ENCODE data around the gene CACNA1D.
"Not testable (repeated sequence)": the region's sequence is repeated elsewhere in the genome, so short reads cannot be mapped to it uniquely, and the experiment has no call there.

CACNA1D gene

GRCh38 chr3:53493963-53494791, at the start of gene CACNA1D:
Gene CACNA1D, plus strand, starts transcription at chr3:53494611. Its CDS starts 556 bp downstream, at chr3:53495167.
- DNase-seq, result no peak

GRCh38 chr3:53457068-53457467, 37.3 kb upstream of the CACNA1D start:
- DNase-seq, result no peak

- no peak for DNase-seq
These were observed 34.1 kb upstream of the CACNA1D start for GRCh38 chr3:53460326-53460725.

GRCh38 chr3:53464424-53464823, 30.0 kb upstream of the CACNA1D start:
- DNase-seq, result no peak

DNA sequence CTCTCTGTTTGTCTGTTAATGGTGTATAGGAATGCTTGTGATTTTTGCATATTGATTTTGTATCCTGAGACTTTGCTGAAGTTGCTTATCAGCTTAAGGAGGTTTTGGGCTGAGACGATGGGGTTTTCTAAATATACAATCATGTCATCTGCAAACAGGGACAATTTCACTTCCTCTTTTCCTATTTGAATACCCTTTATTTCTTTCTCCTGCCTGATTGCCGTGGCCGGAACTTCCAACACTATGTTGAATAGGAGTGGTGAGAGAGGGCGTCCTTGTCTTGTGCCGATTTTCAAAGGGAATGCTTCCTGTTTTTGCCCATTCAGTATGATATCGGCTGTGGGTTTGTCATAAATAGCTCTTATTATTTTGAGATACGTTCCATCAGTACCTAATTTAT, 24.7 kb upstream of the CACNA1D start:
- DNase-seq, result not testable (repeated sequence)

DNA sequence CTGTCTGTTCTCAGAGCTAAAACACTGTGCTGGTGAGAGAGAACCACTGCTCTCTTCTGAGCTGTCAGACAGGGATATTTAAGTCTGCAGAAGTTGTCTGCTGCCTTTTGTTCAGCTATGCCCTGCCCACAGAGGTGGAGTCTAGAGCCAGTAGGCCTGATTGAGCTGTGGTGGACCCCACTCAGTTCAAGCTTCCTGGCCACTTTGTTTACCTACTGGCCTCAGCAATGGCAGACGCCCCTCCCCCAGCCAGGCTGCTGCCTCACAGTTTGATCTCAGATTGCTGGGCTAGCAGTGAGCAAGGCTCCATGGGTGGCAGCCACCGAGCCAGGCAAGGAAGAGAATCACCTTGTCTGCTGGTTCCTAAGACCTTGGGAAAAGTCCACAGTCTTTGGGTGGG, 21.0 kb upstream of the CACNA1D start:
- no peak for DNase-seq

DNA sequence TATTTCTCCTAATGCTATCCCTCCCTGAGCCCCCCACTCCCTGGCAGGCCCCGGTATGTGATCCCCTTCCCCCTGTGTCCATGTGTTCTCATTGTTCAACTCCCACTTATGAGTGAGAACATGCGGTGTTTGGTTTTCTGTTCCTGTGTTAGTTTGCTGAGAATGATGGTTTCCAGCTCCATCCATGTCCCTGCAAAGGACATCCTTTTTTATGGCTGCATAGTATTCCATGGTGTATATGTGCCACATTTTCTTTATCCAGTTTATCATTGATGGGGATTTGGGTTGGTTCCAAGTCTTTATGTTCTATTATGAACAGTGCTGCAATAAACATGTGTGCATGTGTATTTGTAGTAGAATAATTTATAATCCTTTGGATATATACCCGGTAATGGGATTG, 18.0 kb upstream of the CACNA1D start:
- not testable (repeated sequence) for DNase-seq

DNA sequence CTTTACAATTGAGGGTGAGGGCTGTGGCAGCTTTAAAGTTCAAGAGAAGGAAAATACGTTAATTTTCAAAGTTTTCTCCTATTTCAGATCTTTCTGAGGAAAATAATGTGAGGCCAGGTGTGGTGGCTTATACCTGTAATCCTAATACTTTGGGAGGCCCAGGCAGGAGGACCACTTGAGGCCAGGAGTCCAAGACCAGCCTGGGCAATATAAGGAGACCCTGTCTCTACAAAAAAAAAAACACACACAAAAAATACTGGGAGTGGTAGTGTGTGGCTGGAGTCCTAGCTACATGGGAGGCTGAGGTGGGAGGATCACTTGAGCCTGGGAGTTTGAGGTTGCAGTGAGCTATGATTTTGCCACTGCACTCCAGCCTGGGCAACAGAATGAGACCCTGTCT, 16.7 kb upstream of the CACNA1D start:
- not testable (repeated sequence) for DNase-seq

DNA sequence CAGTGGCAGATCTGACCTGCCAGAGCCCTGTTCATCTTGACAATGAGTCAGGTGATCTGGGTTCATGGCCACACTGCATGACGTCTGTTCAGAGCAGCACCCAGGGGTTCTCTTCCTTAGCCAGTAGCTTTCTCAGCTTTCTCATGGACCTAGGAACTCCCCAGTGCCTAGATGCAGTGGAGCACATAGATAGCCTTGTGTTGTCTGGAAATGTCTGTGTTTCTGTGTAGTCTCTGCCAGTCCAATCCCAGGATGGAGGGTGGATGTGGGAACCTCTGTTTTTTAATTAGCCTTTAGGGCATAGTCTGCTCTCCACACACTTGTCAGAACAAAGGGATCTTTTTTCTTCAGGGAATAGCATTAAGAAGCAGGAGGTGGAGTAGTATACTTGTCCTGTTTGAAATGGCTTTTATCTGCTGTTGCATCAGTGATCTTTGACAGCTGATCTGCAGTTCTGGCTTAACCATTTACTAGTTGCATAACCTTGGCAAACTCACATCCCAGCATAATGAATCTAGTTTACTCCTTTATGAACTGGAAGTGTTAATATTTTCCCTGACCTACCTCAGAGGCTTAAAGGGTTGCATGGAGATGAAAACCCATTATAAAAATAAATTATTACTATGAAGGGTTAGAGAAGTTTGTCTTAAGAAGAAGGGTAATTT, 16.1 kb upstream of the CACNA1D start:
- DNase-seq, result no peak

GRCh38 chr3:53478921-53479664, 15.3 kb upstream of the CACNA1D start:
- DNase-seq, result no peak

DNA sequence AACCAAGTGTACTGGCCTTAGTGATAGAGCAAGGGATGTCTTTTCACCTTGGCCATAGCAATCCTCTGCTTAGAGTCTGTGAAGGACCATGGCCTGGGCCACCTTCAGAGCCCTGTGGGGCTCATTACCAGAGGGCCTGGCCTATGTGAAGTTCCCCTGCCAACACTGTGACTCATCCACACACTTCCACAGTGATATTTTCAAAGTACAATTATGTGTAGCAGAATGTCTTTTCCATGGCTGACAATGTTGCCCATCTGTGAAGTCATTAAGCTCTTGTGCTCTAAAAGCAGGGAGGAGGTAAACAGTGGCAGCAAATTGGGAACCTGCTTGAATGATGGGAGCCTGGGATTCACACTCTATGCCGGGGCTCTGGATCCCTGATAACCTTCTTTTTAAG, 12.2 kb upstream of the CACNA1D start:
- DNase-seq, result no peak

GRCh38 chr3:53483821-53484220, 10.6 kb upstream of the CACNA1D start:
- no peak for DNase-seq

DNA sequence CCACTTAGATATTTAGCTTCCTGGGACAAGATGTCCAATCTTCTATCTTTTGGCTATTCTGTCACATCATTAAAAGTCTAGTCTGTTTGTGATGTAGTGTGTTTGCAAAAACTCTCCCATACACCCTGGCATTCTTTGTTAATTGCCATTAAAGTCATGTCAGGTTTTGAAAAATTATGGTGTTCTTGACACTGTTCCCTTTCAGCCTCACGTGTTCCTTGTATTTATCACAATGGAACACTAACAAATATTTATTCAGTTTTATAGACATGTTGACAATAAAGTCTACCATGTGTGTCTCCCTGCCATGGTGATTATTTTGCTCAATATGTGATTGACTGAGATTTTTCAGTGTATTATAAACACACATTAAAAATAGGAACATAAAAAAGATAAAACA, 9.4 kb upstream of the CACNA1D start:
- DNase-seq, result no peak

DNA sequence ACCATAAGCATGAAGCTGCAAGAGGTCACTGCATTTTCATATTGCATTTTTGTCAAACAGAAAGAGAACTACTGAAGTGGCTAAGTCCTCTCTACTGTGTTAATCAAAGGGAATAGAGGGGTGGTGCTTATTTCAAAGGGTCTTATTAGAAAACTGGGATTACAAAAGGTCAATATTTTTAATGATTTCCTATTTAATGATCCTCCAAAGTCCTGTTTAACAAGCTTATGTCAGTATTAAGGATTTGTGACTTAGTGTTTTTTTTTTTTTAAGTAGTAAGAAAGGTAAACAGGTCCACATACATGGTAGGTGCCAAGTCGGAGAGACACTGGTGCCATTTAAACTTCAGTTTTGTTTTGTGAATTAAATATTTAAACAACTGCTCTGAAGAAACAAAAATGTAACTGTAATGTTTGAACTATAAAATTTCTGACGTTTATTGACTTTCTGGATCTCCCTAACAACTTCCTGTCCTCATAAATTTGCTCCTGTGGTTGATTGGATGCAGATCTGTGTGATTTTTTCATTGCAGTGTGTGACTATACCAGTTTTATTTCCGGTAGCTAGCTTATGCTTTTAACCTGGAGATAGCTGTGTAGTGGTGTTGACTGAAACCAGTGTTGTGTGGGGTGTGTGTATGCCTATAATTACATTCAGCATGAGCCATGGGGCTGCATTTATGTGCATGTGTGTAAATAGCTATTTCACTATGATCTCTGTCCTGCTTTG, 8.6 kb upstream of the CACNA1D start:
- DNase-seq, result no peak

DNA sequence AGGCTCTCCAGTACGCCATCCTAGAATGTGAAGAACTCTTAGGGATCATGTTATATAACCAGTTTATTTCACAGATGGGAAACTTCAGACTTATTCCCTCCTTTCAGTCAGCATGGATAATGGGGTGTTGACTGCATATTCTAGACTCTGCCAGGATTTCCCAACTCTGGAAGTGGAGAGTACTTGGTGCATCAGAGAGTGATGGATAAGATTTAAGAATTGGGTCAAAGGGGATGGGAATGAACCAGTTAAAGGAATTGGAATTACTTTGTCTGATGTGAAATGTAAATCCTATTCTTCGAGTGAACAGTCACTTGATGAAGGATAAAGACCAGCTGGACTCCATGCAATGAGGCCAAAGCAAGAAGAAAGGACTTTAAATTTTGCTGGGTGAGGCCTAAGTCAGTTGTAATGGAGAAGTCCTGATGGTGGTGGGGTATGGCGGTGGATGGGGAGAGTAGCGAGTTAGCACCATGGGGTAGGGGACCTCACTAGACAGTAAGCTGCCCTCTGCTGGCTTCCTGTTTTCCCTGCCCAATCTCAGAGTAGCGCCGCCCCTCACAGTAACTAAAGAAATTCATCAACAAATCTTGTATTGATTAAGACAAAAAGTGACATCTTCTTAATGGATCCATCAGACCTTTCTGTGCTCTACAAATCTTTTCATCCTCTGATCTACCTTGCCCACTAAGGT, 7.3 kb upstream of the CACNA1D start:
- no peak for DNase-seq

GRCh38 chr3:53489386-53489785, 5.0 kb upstream of the CACNA1D start:
- no peak for DNase-seq

DNA sequence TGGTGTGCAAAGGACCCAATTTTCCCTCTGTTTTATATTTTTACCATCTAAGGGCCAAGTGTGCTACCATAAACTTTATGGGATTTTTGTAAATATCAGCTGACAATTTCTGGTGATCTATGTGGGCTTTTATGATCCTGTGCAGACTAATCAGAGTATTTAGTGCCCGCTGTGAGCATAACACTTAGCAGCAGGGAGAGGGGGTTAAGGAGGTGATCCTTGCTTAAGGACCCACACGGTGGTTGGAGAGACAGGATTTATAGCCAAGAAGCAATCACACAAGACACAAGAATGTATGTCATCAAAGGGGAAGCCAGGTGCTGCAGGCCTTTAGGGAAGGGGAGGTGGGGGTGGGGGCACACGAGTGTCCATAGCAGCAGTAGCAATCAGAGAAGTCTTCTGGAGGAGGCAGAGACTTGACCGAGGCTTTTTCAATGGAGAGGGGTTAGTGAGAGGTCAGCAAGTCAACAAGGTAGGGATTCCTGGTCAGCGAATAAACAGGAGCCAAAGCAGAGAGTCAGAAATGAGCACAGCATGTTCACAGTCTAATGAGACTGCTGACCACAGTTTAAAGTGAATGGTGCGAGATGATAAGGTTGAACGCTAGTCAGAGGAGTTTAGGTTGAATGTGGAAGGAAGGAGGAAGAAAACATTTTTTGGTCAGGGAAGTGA, 4.5 kb upstream of the CACNA1D start:
- no peak for DNase-seq

DNA sequence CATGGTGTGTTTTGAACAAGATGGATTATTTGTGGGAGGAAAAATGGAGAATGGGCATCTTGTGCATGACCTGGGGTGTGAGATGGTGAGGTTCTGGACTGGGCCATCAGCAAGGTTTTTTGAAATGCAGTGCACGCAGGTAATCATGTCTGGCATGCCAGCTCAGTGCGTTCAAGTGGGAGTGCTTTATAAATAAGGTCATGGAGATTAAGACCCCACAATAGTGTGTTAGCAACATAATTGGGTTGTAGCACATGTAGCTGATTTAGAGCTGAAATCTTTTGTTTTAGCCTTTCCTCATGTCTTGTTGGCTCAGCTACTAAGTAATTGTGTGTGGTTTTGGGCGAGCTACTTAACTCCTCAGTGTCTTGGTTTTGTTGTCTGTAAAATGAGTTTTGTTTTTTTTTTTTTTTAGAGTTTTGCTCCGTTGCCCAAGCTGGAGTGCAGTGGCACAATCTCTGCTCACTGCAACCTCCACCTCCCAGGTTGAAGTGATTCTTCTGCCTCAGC, 3.9 kb upstream of the CACNA1D start:
- DNase-seq, result no peak

- DNase-seq, result no peak
These were observed 3.1 kb upstream of the CACNA1D start for GRCh38 chr3:53491276-53491675.

DNA sequence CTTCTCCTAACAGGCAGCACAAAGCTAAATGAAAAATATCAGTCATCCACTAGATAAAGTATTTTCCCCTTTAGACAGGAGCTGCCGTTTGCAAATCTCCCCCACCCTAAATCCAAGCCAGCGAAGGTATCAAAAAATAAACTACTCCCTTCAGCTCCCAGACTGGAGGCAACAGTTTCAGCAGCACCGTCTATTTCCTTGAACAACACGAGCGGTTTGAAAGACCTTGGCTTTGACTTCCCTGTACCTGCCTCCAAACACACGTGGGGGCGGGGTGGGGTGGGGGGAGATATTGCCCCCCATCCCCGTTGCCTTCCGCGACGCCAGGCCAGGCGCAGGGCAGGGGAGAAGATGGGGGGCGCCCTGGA, 832 bp upstream of the CACNA1D start:
- no peak for DNase-seq

DNA sequence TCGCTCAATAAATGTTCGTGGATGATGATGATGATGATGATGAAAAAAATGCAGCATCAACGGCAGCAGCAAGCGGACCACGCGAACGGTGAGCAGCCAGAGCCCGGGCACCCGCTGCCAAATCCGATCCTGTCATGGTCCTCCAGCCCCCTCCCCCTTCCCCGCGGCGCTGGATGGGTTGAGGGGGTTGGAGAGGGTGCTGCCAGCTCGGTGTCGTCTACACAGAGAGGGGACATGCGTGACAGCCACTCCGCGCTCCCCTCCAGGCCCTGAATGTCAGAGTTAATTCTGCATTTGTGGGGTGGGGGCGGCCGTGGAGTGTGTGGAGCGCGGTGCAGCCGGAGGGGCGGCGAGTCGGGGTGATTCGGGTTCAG, 722 bp downstream of the CACNA1D start:
- no peak for DNase-seq

Data from CD4-positive, alpha-beta T cell treated with Interleukin-4 for 1 hour (primary cell).